Caco-2 (cell line): ENCODE data around the gene NEDD4. TPM values are rescaled to one million over a fixed set of nuclear protein-coding genes. Genes with fewer than 3 reads are reported as not detected.

Experiments
- BruUV-seq: library from RNA; stranded (reverse); fragments of 400-500 nt; replicated peaks from 2 replicates; lab custom pipeline; 2021; lab: Mats Ljungman, UMichigan
- CTCF ChIA-PET: fragments of 300-600 bp; sonication (Branson Sonifier 250); formaldehyde crosslinking; loops from one replicate; lab custom pipeline; 2022; ENCODE audit warnings: antibody characterized with exemption; lab: Charles Lee
- POLR2A ChIA-PET: fragments of 300-600 bp; sonication (Branson Sonifier 250); formaldehyde crosslinking; loops from one replicate; lab custom pipeline; 2022; ENCODE audit warnings: antibody characterized with exemption; lab: Charles Lee
- DNase-seq, 2 experiments: peaks; one replicate each; pipeline versions ENCODE4 v3.0.0 to v3.0.0-alpha.2; 2020 to 2022
- H3K27me3 ChIP-seq: replicated peaks from 2 replicates; pipeline ENCODE4 v1.6.0; 2011; ENCODE audit warnings: low read length; ENCODE audit not compliant: control insufficient read depth, insufficient read depth
- H3K36me3 ChIP-seq: 2 replicates; pipeline ENCODE4 v1.5.1; 2011; ENCODE audit warnings: low read length; ENCODE audit not compliant: control insufficient read depth, insufficient read depth
- H3K4me1 ChIP-seq: fragments of 250-450 bp; sonication (Bioruptor Pico); 2 replicates; pipeline ENCODE4 v1.5.1; 2020; ENCODE audit warnings: mild to moderate bottlenecking
- H3K4me3 ChIP-seq: 2 replicates; pipeline ENCODE4 v1.5.1; 2011; ENCODE audit warnings: low read depth, mild to moderate bottlenecking, control low read depth, low read length
- H3K9me3 ChIP-seq: fragments of 250-450 bp; sonication (Bioruptor Pico); 2 replicates; pipeline ENCODE4 v1.5.1; 2020; ENCODE audit warnings: mild to moderate bottlenecking, moderate library complexity
- H3K27ac Mint-ChIP-seq: one replicate; pipeline ENCODE4 v1.8.0; 2022; ENCODE audit warnings: mixed read lengths; ENCODE audit not compliant: unreplicated experiment
- H3K27me3 Mint-ChIP-seq: one replicate; pipeline ENCODE4 v1.8.0; 2022; ENCODE audit warnings: mixed read lengths; ENCODE audit not compliant: insufficient read depth, unreplicated experiment
- H3K36me3 Mint-ChIP-seq: one replicate; pipeline ENCODE4 v1.8.0; 2022; ENCODE audit warnings: mild to moderate bottlenecking, mixed read lengths; ENCODE audit not compliant: insufficient read depth, unreplicated experiment
- H3K4me1 Mint-ChIP-seq: one replicate; pipeline ENCODE4 v1.8.0; 2022; ENCODE audit warnings: low read depth, mixed read lengths; ENCODE audit not compliant: unreplicated experiment
- H3K4me3 Mint-ChIP-seq: one replicate; pipeline ENCODE4 v1.8.0; 2022; ENCODE audit warnings: mild to moderate bottlenecking, moderate library complexity, mixed read lengths; ENCODE audit not compliant: unreplicated experiment
- H3K9me3 Mint-ChIP-seq: one replicate; pipeline ENCODE4 v1.8.0; 2022; ENCODE audit warnings: mixed read lengths; ENCODE audit not compliant: unreplicated experiment
- intact Hi-C: fragments of 100-400 bp; cut with micrococcal nuclease; formaldehyde crosslinking; loops from one replicate; pipeline ENCODE4 v1.10.0; 2022; ENCODE audit not compliant: unreplicated experiment
- total RNA-seq: library from RNA; stranded (reverse); gene quantifications from 2 replicates; pipeline ENCODE4 v1.2.3, GENCODE V29; 2022
- TF ChIP-seq, protein P1 (sequence below), 2 experiments: fragments of 200-600 bp in 1 of 2; IDR thresholded peaks; 1 replicate in 1 of 2; 2 replicates in 1 of 2; pipeline versions ENCODE4 v1.5.1 to v1.8.0; 2011 to 2022; ENCODE audit warnings: antibody characterized with exemption in 1 of 2, control low read depth in 1 of 2, inconsistent platforms in 1 of 2, low read depth in 1 of 2, low read length in 1 of 2, mild to moderate bottlenecking in 1 of 2, moderate library complexity in 1 of 2; ENCODE audit not compliant: insufficient read depth in 1 of 2, severe bottlenecking in 1 of 2, unreplicated experiment in 1 of 2

Gene NEDD4
- total RNA-seq, 1 experiment from 2014 or later, result 33.9 TPM

DNA sequence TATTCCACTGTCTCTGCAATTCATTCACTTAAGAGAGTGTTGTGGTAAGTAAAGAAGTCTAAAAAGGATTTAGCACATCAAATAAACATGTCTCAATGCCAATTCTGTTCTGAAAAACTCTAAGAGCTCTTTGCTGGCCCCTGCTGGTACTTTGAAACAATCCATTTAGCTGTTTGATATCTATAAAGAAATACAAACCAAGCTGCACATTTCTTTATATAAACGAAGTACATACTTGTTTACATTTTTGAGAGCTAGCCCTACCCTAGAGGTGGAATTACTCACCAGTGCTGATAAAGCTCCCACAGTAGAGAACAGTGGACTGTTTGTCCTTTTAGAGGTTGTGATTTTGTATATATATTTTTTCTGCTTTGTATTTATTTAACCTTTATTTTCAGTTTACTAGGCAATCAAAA lies 75.5 kb downstream of the NEDD4 start:
- Histone ChIP-seq H3K4me1 (no peaks in the 10 kb centered on the region), H3K36me3 (no peaks in the 10 kb centered on the region), H3K4me3 (no peak overlapping the region), H3K27me3 (no peaks in the 10 kb centered on the region), H3K9me3 (no peaks in the 10 kb centered on the region)
- Mint-ChIP-seq H3K4me1 (no peaks in the 10 kb centered on the region), H3K27me3 (no peaks in the 10 kb centered on the region), H3K9me3 (no peaks in the 10 kb centered on the region), H3K4me3 (no peak overlapping the region), H3K27ac (no peak overlapping the region), H3K36me3 (no peaks in the 10 kb centered on the region)
- ChIA-PET POLR2A (no interaction called here), CTCF (interaction anchor here (0.5 to 1.9 kb wide), 8 partner anchors 11 to 269 kb away, joined by 3 to 7 read pairs (median 4); partner anchors contain the start of gene NEDD4)
- no TSS peak for BruUV-seq
- intact Hi-C loops, result loop anchor here (5.0 kb wide), 1 partner anchor 134 kb away; no protein-coding TSS in a partner anchor
- TF ChIP-seq, protein P1, sequence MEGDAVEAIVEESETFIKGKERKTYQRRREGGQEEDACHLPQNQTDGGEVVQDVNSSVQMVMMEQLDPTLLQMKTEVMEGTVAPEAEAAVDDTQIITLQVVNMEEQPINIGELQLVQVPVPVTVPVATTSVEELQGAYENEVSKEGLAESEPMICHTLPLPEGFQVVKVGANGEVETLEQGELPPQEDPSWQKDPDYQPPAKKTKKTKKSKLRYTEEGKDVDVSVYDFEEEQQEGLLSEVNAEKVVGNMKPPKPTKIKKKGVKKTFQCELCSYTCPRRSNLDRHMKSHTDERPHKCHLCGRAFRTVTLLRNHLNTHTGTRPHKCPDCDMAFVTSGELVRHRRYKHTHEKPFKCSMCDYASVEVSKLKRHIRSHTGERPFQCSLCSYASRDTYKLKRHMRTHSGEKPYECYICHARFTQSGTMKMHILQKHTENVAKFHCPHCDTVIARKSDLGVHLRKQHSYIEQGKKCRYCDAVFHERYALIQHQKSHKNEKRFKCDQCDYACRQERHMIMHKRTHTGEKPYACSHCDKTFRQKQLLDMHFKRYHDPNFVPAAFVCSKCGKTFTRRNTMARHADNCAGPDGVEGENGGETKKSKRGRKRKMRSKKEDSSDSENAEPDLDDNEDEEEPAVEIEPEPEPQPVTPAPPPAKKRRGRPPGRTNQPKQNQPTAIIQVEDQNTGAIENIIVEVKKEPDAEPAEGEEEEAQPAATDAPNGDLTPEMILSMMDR (IDR thresholded peaks at IDR 0.05; ENCODE audit: insufficient read depth in 1 of 2, low read depth in 1 of 2, low read length in 1 of 2, severe bottlenecking in 1 of 2, unreplicated experiment in 1 of 2), result peak; percentile 52 to 62
- DNase-seq, result peak in 1 of 2 experiments; percentile 28

DNA sequence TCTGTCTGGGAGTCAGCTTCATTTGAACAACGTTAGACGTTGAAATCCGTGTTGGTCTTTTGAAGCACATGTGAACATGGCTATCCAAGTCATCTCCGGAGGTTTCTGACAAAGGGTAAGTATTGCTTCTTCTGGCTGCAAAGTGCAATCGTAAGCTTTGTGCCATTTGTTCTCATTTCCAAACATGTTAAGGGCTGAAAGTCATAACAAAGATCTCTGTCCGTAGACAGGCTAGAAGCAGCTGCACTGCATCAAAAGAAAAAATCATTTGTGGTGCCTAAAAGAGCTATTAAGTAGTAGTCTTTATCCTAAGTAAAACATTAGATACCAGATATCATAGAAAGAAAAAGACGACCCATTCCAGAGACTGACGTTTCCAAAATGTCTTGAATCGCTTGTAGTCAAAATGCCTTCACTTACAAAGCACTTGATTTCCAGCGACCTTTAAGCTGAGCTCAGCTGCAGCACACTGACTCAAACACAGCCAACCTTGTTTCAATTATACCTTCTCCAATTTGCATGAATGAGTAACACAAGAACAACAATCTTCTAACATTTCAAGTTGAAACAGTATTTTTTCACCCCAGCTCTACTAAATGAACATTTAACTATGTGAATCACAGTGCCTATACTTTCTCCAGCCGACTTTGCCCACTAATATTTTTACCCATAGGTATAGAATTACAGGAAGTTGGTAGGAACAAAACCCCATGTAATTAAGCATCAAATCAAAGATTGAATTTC lies 76.6 kb downstream of the NEDD4 start:
- no peaks in the 10 kb centered on the region for H3K9me3 Mint-ChIP-seq
- no TSS peak for BruUV-seq
- POLR2A ChIA-PET, result no interaction called here
- H3K27me3 ChIP-seq, result no peaks in the 10 kb centered on the region
- H3K9me3 ChIP-seq, result no peaks in the 10 kb centered on the region
- no peaks in the 10 kb centered on the region for H3K27me3 Mint-ChIP-seq
- no peak overlapping the region for H3K4me3 ChIP-seq
- no peaks in the 10 kb centered on the region for H3K4me1 Mint-ChIP-seq
- no peak overlapping the region for H3K27ac Mint-ChIP-seq
- no peaks in the 10 kb centered on the region for H3K36me3 ChIP-seq
- H3K4me1 ChIP-seq, result no peaks in the 10 kb centered on the region
- intact Hi-C loops, result loop anchor here (5.0 kb wide), 1 partner anchor 135 kb away; no protein-coding TSS in a partner anchor
- H3K4me3 Mint-ChIP-seq, result no peak overlapping the region
- H3K36me3 Mint-ChIP-seq, result no peaks in the 10 kb centered on the region
- CTCF ChIA-PET, result interaction anchor here (0.9 to 1.9 kb wide), 2 partner anchors 19 to 77 kb away, joined by 4 to 7 read pairs; partner anchors contain the start of gene NEDD4
- no peak for DNase-seq
- TF ChIP-seq, protein P1 (IDR thresholded peaks at IDR 0.05; ENCODE audit: insufficient read depth in 1 of 2, low read depth in 1 of 2, low read length in 1 of 2, severe bottlenecking in 1 of 2, unreplicated experiment in 1 of 2), result no peak

DNA sequence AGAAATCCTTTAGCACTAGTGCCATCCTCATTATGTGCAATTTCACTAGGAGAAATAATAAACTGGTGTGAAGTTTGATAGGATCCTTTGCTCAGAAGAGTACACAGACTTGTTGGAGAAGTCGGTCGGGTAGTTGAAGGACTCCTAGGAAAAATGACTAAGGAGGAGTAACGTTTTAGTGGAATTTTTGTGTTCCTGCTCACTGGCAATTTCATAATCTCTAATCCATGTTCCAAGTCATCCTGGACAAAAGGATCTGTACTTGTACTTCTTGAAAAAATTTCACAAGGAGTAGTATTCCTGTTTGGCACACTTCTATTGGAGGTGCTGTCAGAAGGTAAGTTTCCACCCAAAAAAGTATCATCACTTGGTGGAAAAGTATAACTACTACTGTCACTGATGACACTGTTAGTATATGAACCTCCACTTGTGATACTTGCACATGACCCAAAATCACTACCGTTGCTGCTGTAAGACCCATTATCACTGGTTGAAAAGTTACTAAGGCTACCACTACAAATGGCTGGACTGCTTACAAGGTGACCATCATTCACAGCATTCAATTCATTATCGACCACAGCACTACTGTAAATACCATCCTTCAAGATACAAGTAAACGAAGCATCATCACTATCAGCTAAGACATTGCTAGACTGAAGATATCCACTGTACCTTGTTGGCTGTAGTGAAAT lies 77.4 kb downstream of the NEDD4 start:
- H3K4me3 Mint-ChIP-seq, result no peak overlapping the region
- ChIA-PET CTCF (no interaction called here), POLR2A (no interaction called here)
- no peak overlapping the region for H3K4me3 ChIP-seq
- TF ChIP-seq, protein P1 (IDR thresholded peaks at IDR 0.05; ENCODE audit: insufficient read depth in 1 of 2, low read depth in 1 of 2, low read length in 1 of 2, severe bottlenecking in 1 of 2, unreplicated experiment in 1 of 2), result no peak
- H3K27me3 Mint-ChIP-seq, result no peaks in the 10 kb centered on the region
- no peaks in the 10 kb centered on the region for H3K4me1 ChIP-seq
- BruUV-seq, result no TSS peak
- no peaks in the 10 kb centered on the region for H3K27me3 ChIP-seq
- no peaks in the 10 kb centered on the region for H3K4me1 Mint-ChIP-seq
- H3K36me3 Mint-ChIP-seq, result no peaks in the 10 kb centered on the region
- DNase-seq, result no peak
- no peaks in the 10 kb centered on the region for H3K9me3 ChIP-seq
- H3K27ac Mint-ChIP-seq, result no peak overlapping the region
- intact Hi-C loops, result loop anchor here (5.0 kb wide), 1 partner anchor 136 kb away; no protein-coding TSS in a partner anchor
- H3K36me3 ChIP-seq, result no peaks in the 10 kb centered on the region
- H3K9me3 Mint-ChIP-seq, result no peaks in the 10 kb centered on the region
